ENCODE results near the gene P2RY14.

Gene P2RY14

DNA sequence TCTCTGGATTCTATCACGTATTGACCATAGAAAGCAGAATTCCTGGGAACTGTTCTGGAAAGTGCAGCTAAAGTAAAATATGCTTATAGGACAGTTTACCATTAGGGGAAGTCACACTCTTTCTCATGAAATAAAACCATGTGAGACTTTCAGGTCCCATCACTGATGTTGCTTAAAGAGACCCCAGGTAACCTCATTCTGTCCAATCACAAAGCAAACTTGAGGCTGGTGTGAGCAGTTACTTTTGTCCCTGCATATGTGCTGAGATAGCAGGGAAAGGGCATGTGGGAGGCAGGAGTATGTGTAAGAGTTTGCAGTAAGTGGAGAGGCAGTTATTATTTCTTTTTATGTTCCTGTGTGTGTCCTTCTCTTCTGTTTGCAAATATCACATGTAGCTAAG, 22.2 kb upstream of the P2RY14 start:
- H3K27me3 ChIP-seq (ENCODE audit: insufficient read depth, low read length) = no peaks in the 10 kb centered on the region
- H3K4me3 ChIP-seq (ENCODE audit: low read length) = no peak overlapping the region
- H3K4me1 ChIP-seq (ENCODE audit: insufficient read depth, low read length) = peaks cover 22% of the 10 kb centered on the region
- H3K36me3 ChIP-seq (ENCODE audit: insufficient read depth, low read length) = no peaks in the 10 kb centered on the region
- no peak overlapping the region for H3K27ac ChIP-seq (ENCODE audit: low read depth, low read length)
- H3K9ac ChIP-seq (ENCODE audit: low read depth, low read length) = no peak overlapping the region
- H3K9me3 ChIP-seq (ENCODE audit: insufficient read depth, low read depth, low read length) = no peaks in the 10 kb centered on the region
- WGBS = 100% methylated on average over 1 of the region's 1 CpG

- H3K4me3 ChIP-seq (ENCODE audit: low read length) = no peak overlapping the region
- no peak overlapping the region for H3K27ac ChIP-seq (ENCODE audit: low read depth, low read length)
- WGBS = 85% methylated on average over 2 of the region's 2 CpGs
Measured at GRCh38 chr3:151299006-151299405, 20.7 kb upstream of the P2RY14 start.

DNA sequence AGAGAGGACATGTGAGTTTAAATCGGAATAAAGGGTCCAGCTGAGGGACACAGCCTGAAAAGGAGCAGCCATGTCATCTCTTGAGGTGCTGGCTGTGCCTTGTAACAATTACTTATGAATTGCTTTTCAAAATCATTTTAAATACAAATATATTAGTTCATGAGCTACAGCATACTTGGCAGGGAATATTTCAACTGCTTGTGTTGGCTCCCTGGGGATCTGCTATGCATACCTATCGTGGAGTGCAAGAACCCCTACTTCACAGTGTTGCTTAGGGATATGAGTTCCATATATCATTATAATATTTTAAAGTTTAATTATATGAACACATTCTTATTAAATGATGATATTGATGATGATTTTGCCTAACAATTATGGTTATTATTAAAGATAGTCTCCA, 19.1 kb upstream of the P2RY14 start:
- Histone ChIP-seq H3K27me3 (ENCODE audit: insufficient read depth, low read length) (no peaks in the 10 kb centered on the region), H3K9ac (ENCODE audit: low read depth, low read length) (no peak overlapping the region), H3K27ac (ENCODE audit: low read depth, low read length) (no peak overlapping the region), H3K4me3 (ENCODE audit: low read length) (no peak overlapping the region), H3K9me3 (ENCODE audit: insufficient read depth, low read depth, low read length) (no peaks in the 10 kb centered on the region), H3K36me3 (ENCODE audit: insufficient read depth, low read length) (no peaks in the 10 kb centered on the region), H3K4me1 (ENCODE audit: insufficient read depth, low read length) (peaks cover 12% of the 10 kb centered on the region; the same call in 1 of the 2 replicates)
- WGBS = 93% methylated on average over 1 of the region's 2 CpGs

More at GRCh38 chr3:151299006-151299405, 20.7 kb upstream of the P2RY14 start:
- H3K9ac ChIP-seq (ENCODE audit: low read depth, low read length) = no peak overlapping the region
- H3K9me3 ChIP-seq (ENCODE audit: insufficient read depth, low read depth, low read length) = no peaks in the 10 kb centered on the region
- no peaks in the 10 kb centered on the region for H3K27me3 ChIP-seq (ENCODE audit: insufficient read depth, low read length)
- H3K36me3 ChIP-seq (ENCODE audit: insufficient read depth, low read length) = no peaks in the 10 kb centered on the region
- H3K4me1 ChIP-seq (ENCODE audit: insufficient read depth, low read length) = peaks cover 12% of the 10 kb centered on the region; the same call in 1 of the 2 replicates

DNA sequence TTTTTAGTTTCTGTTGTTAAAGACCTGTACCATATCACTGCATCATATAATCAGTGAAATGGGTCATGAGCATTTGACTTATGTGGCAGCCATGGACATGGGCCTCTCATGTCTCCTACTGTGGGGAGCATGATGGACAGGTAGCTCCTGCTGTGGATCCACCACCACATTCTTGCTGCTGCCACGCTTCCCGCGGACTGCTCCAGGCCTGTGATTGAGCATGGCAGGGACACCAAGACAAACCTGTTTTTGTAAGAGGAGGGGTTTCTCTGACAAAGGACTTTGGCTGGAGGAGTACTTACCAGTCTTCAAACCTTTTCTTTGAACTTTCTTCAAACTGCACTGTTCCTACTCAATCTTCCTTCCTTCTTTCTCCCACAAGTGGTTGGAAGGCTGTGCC, 17.9 kb upstream of the P2RY14 start:
- Histone ChIP-seq H3K9ac (ENCODE audit: low read depth, low read length) (no peak overlapping the region), H3K36me3 (ENCODE audit: insufficient read depth, low read length) (no peaks in the 10 kb centered on the region), H3K27ac (ENCODE audit: low read depth, low read length) (no peak overlapping the region), H3K4me3 (ENCODE audit: low read length) (no peak overlapping the region), H3K27me3 (ENCODE audit: insufficient read depth, low read length) (no peaks in the 10 kb centered on the region), H3K4me1 (ENCODE audit: insufficient read depth, low read length) (peaks cover 12% of the 10 kb centered on the region; the same call in 1 of the 2 replicates), H3K9me3 (ENCODE audit: insufficient read depth, low read depth, low read length) (no peaks in the 10 kb centered on the region)
- 79% methylated on average over 3 of the region's 3 CpGs for WGBS

DNA sequence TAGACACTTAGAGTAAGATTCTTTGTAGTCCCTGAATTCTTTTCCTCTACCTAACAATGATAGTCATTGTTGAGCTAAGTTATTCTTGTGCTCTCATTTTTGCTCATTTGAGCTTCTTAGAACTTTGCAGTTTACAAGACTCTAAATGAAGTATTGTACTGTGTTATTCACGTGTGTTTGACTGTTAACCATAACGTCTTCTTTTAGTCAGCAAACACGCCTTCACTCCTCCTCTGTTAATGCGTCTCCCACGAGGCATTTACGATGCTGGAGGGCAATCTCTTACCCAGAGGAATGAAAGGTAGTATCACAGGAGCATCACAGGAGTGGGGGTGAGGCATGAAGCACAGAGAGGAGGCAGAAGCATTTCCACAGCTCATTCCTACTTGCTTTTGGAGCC, 14.8 kb upstream of the P2RY14 start:
- no peak overlapping the region for H3K27ac ChIP-seq (ENCODE audit: low read depth, low read length)
- no peaks in the 10 kb centered on the region for H3K27me3 ChIP-seq (ENCODE audit: insufficient read depth, low read length)
- peaks cover 12% of the 10 kb centered on the region; the same call in 1 of the 2 replicates for H3K4me1 ChIP-seq (ENCODE audit: insufficient read depth, low read length)
- no peak overlapping the region for H3K9ac ChIP-seq (ENCODE audit: low read depth, low read length)
- no peak overlapping the region for H3K4me3 ChIP-seq (ENCODE audit: low read length)
- H3K36me3 ChIP-seq (ENCODE audit: insufficient read depth, low read length) = no peaks in the 10 kb centered on the region
- no peaks in the 10 kb centered on the region for H3K9me3 ChIP-seq (ENCODE audit: insufficient read depth, low read depth, low read length)
- WGBS = 90% methylated on average over 6 of the region's 6 CpGs

DNA sequence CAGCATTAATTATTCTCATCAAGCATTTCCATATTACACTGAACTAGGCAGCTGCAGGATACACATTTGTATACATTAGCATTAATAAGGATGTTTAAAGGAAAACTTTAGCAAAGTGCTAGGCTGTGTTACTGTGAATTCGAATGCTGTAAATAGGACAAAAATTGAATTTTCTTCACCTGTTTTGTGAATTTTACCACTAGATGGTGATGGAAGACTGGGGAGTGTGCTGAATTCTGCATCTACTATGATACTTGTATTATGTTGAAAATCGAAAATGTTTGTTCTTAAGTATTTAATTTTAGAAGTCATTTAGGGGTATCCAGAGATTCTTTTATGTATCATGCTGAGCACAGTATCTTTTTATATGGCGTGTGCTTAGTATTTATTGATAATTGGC, 12.3 kb upstream of the P2RY14 start:
- H3K9ac ChIP-seq (ENCODE audit: low read depth, low read length) = no peak overlapping the region
- H3K27me3 ChIP-seq (ENCODE audit: insufficient read depth, low read length) = no peaks in the 10 kb centered on the region
- 84% methylated on average over 3 of the region's 3 CpGs for WGBS
- H3K27ac ChIP-seq (ENCODE audit: low read depth, low read length) = no peak overlapping the region
- no peak overlapping the region for H3K4me3 ChIP-seq (ENCODE audit: low read length)
- no peaks in the 10 kb centered on the region for H3K4me1 ChIP-seq (ENCODE audit: insufficient read depth, low read length)
- no peaks in the 10 kb centered on the region for H3K9me3 ChIP-seq (ENCODE audit: insufficient read depth, low read depth, low read length)
- H3K36me3 ChIP-seq (ENCODE audit: insufficient read depth, low read length) = no peaks in the 10 kb centered on the region

DNA sequence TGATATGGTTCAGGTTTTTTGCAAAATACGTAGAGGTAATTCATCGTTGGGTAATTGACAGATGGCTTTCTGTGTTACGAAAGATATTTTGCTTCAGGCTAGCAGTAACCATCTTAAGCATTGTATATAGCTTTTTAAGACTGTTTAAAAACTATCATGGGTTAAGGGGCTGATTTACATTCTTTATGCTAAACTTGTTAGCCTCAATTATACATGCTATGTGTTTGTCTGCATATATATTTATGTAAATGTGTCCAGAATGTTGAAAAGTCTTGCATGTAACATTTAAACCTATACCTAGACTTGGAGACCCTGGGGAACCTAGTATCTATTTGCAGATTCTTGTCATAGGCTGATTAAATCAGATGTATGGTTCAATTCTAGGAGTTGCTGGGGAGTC, 11.1 kb upstream of the P2RY14 start:
- H3K4me1 ChIP-seq (ENCODE audit: insufficient read depth, low read length) = no peaks in the 10 kb centered on the region
- H3K36me3 ChIP-seq (ENCODE audit: insufficient read depth, low read length) = no peaks in the 10 kb centered on the region
- no peak overlapping the region for H3K9ac ChIP-seq (ENCODE audit: low read depth, low read length)
- H3K27ac ChIP-seq (ENCODE audit: low read depth, low read length) = no peak overlapping the region
- no peaks in the 10 kb centered on the region for H3K27me3 ChIP-seq (ENCODE audit: insufficient read depth, low read length)
- WGBS = 53% methylated on average over 3 of the region's 3 CpGs
- H3K9me3 ChIP-seq (ENCODE audit: insufficient read depth, low read depth, low read length) = no peaks in the 10 kb centered on the region
- no peak overlapping the region for H3K4me3 ChIP-seq (ENCODE audit: low read length)

- Histone ChIP-seq H3K9ac (ENCODE audit: low read depth, low read length) (no peak overlapping the region), H3K36me3 (ENCODE audit: insufficient read depth, low read length) (no peaks in the 10 kb centered on the region), H3K27ac (ENCODE audit: low read depth, low read length) (no peak overlapping the region), H3K27me3 (ENCODE audit: insufficient read depth, low read length) (no peaks in the 10 kb centered on the region), H3K9me3 (ENCODE audit: insufficient read depth, low read depth, low read length) (no peaks in the 10 kb centered on the region), H3K4me1 (ENCODE audit: insufficient read depth, low read length) (no peaks in the 10 kb centered on the region), H3K4me3 (ENCODE audit: low read length) (no peak overlapping the region)
- WGBS = 57% methylated on average over 1 of the region's 1 CpG
Measured at GRCh38 chr3:151285940-151286339, 7.6 kb upstream of the P2RY14 start.

DNA sequence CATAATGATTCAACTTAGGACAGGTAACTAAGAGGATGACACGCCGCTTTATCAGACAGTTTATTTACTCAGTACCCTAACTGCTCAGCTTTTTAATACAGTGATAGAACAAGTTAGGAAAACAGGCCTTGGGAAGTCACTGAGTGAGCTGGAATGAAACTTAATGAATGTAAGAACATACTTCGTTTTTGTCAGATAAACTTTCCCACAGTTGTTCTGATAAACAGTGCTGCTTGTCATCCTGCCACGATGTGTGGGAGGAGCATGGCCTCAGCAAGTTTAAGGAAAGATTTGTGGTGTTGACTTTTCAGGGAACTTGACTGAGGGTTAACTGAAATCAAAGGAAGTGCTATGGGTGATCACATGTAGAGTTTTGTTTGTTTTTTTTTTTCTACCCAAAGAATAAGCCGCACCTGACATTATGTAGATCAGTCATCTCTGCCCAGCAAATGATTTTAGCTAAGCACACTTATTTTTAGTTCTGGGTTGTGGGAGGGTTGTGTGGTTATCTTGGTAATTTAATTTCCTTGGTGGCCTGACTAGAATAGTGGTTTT, 5.6 kb upstream of the P2RY14 start:
- Histone ChIP-seq H3K9ac (ENCODE audit: low read depth, low read length) (no peak overlapping the region), H3K27ac (ENCODE audit: low read depth, low read length) (no peak overlapping the region), H3K4me3 (ENCODE audit: low read length) (no peak overlapping the region), H3K9me3 (ENCODE audit: insufficient read depth, low read depth, low read length) (no peaks in the 10 kb centered on the region), H3K27me3 (ENCODE audit: insufficient read depth, low read length) (no peaks in the 10 kb centered on the region), H3K4me1 (ENCODE audit: insufficient read depth, low read length) (no peaks in the 10 kb centered on the region), H3K36me3 (ENCODE audit: insufficient read depth, low read length) (no peaks in the 10 kb centered on the region)
- 78% methylated on average over 5 of the region's 5 CpGs for WGBS

DNA sequence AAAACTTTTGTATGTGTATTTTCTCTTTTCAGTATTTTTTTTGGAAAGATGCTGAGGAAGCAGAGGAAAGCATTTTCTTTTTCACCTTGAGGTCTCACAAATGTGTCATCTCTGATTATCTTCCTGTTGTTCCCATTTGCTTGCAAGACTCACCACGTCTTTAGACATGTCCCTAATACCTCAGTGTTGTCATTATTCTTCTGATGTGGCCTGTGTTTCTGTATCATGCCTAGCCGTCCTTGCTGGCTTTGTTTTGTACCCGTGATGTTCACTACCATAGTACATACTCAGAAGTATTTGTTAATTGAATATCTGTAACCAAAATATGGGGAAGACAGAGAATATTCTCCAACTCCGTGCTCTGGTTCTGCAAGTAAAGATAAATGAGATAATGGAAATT, 5.0 kb upstream of the P2RY14 start:
- no peaks in the 10 kb centered on the region for H3K27me3 ChIP-seq (ENCODE audit: insufficient read depth, low read length)
- H3K36me3 ChIP-seq (ENCODE audit: insufficient read depth, low read length) = peaks cover 5% of the 10 kb centered on the region; the same call in 1 of the 2 replicates
- no peaks in the 10 kb centered on the region for H3K9me3 ChIP-seq (ENCODE audit: insufficient read depth, low read depth, low read length)
- WGBS = 94% methylated on average over 3 of the region's 4 CpGs
- no peak overlapping the region for H3K9ac ChIP-seq (ENCODE audit: low read depth, low read length)
- H3K4me3 ChIP-seq (ENCODE audit: low read length) = no peak overlapping the region
- no peaks in the 10 kb centered on the region for H3K4me1 ChIP-seq (ENCODE audit: insufficient read depth, low read length)
- H3K27ac ChIP-seq (ENCODE audit: low read depth, low read length) = no peak overlapping the region

- no peak overlapping the region for H3K27ac ChIP-seq (ENCODE audit: low read depth, low read length)
- no peaks in the 10 kb centered on the region for H3K27me3 ChIP-seq (ENCODE audit: insufficient read depth, low read length)
- 28% methylated on average over 1 of the region's 1 CpG for WGBS
Measured at GRCh38 chr3:151282921-151283320, 4.6 kb upstream of the P2RY14 start.

More at GRCh38 chr3:151282921-151283320, 4.6 kb upstream of the P2RY14 start:
- H3K9me3 ChIP-seq (ENCODE audit: insufficient read depth, low read depth, low read length) = no peaks in the 10 kb centered on the region
- no peak overlapping the region for H3K9ac ChIP-seq (ENCODE audit: low read depth, low read length)
- no peaks in the 10 kb centered on the region for H3K4me1 ChIP-seq (ENCODE audit: insufficient read depth, low read length)
- H3K4me3 ChIP-seq (ENCODE audit: low read length) = no peak overlapping the region
- peaks cover 5% of the 10 kb centered on the region; the same call in 1 of the 2 replicates for H3K36me3 ChIP-seq (ENCODE audit: insufficient read depth, low read length)

Data from HUES64 (cell line).